ENCODE results near the gene HEMGN. TPM values are rescaled to one million over a fixed set of nuclear protein-coding genes. Genes with fewer than 3 reads are reported as not detected.

Gene HEMGN
- total and polyA plus RNA-seq, 2 experiments from 2014 or later: not detected

- H3K27me3 ChIP-seq: peaks cover 4% of the 10 kb centered on the region
- H3K4me3 ChIP-seq: no peak overlapping the region
- no peak for TF ChIP-seq CTCF (IDR thresholded peaks at IDR 0.05; ENCODE audit: low read depth, low read length)
- no peak for DNase-seq (ENCODE audit: low read depth in 1 of 2, low spot score in 1 of 2)
- H3K9me3 ChIP-seq (ENCODE audit: low read depth): no peaks in the 10 kb centered on the region
- no peaks in the 10 kb centered on the region for H3K36me3 ChIP-seq
- no peaks in the 10 kb centered on the region for H3K4me1 ChIP-seq (ENCODE audit: low read depth)
- H3K27ac ChIP-seq: no peak overlapping the region
These were observed 19.4 kb downstream of the HEMGN start for GRCh38 chr9:97918611-97919010.

- no peaks in the 10 kb centered on the region for H3K4me1 ChIP-seq (ENCODE audit: low read depth)
- H3K27ac ChIP-seq: no peak overlapping the region
- TF ChIP-seq CTCF (IDR thresholded peaks at IDR 0.05; ENCODE audit: low read depth, low read length): no peak
- H3K9me3 ChIP-seq (ENCODE audit: low read depth): no peaks in the 10 kb centered on the region
- peaks cover 5% of the 10 kb centered on the region for H3K36me3 ChIP-seq
- no peak overlapping the region for H3K4me3 ChIP-seq
- H3K27me3 ChIP-seq: no peaks in the 10 kb centered on the region
- no peak for DNase-seq (ENCODE audit: low read depth in 1 of 2, low spot score in 1 of 2)
These were observed 26.0 kb downstream of the HEMGN start for GRCh38 chr9:97911970-97912369.

- no peaks in the 10 kb centered on the region for H3K27me3 ChIP-seq
- no peak for DNase-seq (ENCODE audit: low read depth in 1 of 2, low spot score in 1 of 2)
- no peaks in the 10 kb centered on the region for H3K9me3 ChIP-seq (ENCODE audit: low read depth)
- H3K27ac ChIP-seq: no peak overlapping the region
- no peaks in the 10 kb centered on the region for H3K4me1 ChIP-seq (ENCODE audit: low read depth)
- H3K36me3 ChIP-seq: peaks cover 5% of the 10 kb centered on the region
- H3K4me3 ChIP-seq: no peak overlapping the region
- TF ChIP-seq CTCF (IDR thresholded peaks at IDR 0.05; ENCODE audit: low read depth, low read length): no peak
These were observed 26.4 kb downstream of the HEMGN start for GRCh38 chr9:97911528-97911927.

GRCh38 chr9:97910357-97910756 lies 27.6 kb downstream of the HEMGN start:
- Histone ChIP-seq H3K27me3 (no peaks in the 10 kb centered on the region), H3K4me1 (ENCODE audit: low read depth) (no peaks in the 10 kb centered on the region), H3K27ac (no peak overlapping the region), H3K4me3 (no peak overlapping the region), H3K36me3 (peaks cover 5% of the 10 kb centered on the region), H3K9me3 (ENCODE audit: low read depth) (no peaks in the 10 kb centered on the region)
- no peak for DNase-seq (ENCODE audit: low read depth in 1 of 2, low spot score in 1 of 2)
- no peak for TF ChIP-seq CTCF (IDR thresholded peaks at IDR 0.05; ENCODE audit: low read depth, low read length)

- no peak overlapping the region for H3K4me3 ChIP-seq
- no peaks in the 10 kb centered on the region for H3K27me3 ChIP-seq
- peaks cover 5% of the 10 kb centered on the region for H3K36me3 ChIP-seq
- H3K9me3 ChIP-seq (ENCODE audit: low read depth): no peaks in the 10 kb centered on the region
- no peak for DNase-seq (ENCODE audit: low read depth in 1 of 2, low spot score in 1 of 2)
- H3K27ac ChIP-seq: no peak overlapping the region
- H3K4me1 ChIP-seq (ENCODE audit: low read depth): no peaks in the 10 kb centered on the region
- no peak for TF ChIP-seq CTCF (IDR thresholded peaks at IDR 0.05; ENCODE audit: low read depth, low read length)
These were observed 29.3 kb downstream of the HEMGN start for GRCh38 chr9:97908705-97909104.

GRCh38 chr9:97907632-97908031 lies 30.3 kb downstream of the HEMGN start:
- H3K27ac ChIP-seq: no peak overlapping the region
- DNase-seq (ENCODE audit: low read depth in 1 of 2, low spot score in 1 of 2): no peak
- TF ChIP-seq CTCF (IDR thresholded peaks at IDR 0.05; ENCODE audit: low read depth, low read length): no peak

More at GRCh38 chr9:97907632-97908031, 30.3 kb downstream of the HEMGN start:
- no peaks in the 10 kb centered on the region for H3K27me3 ChIP-seq
- H3K4me1 ChIP-seq (ENCODE audit: low read depth): no peaks in the 10 kb centered on the region
- H3K4me3 ChIP-seq: no peak overlapping the region
- H3K36me3 ChIP-seq: no peaks in the 10 kb centered on the region
- H3K9me3 ChIP-seq (ENCODE audit: low read depth): no peaks in the 10 kb centered on the region

All from cardiac muscle cell (in vitro differentiated cells and primary cell).